Fibroblast of the aortic adventitia (primary cell): ENCODE results near the gene SSNA1. TPM values are rescaled to one million over a fixed set of nuclear protein-coding genes. Genes with fewer than 3 reads are reported as not detected.

Experiments used
- DNase-seq: peaks from one replicate; pipeline ENCODE4 v3.0.0-alpha.2; 2010; ENCODE audit warnings: low read depth
- H3K4me3 ChIP-seq: 2 replicates; pipeline ENCODE4 v1.5.1; 2011; ENCODE audit warnings: low read depth, mild to moderate bottlenecking, control low read depth, low read length, moderate library complexity
- total RNA-seq: library from RNA; depleted of rRNA; stranded (reverse); fragments of >200 nt; gene quantifications from 2 replicates; pipeline ENCODE4 v1.2.3, GENCODE V29; 2012; ENCODE audit warnings: low replicate concordance
- TF ChIP-seq, protein P1 (sequence below): IDR thresholded peaks from 2 replicates; pipeline ENCODE4 v1.5.1; 2011; ENCODE audit warnings: mild to moderate bottlenecking, low read length, control low read depth, inconsistent platforms; ENCODE audit not compliant: insufficient read depth

Gene SSNA1, protein sequence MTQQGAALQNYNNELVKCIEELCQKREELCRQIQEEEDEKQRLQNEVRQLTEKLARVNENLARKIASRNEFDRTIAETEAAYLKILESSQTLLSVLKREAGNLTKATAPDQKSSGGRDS
- total RNA-seq: 43.5 and 51.5 TPM in 2 replicates

DNA sequence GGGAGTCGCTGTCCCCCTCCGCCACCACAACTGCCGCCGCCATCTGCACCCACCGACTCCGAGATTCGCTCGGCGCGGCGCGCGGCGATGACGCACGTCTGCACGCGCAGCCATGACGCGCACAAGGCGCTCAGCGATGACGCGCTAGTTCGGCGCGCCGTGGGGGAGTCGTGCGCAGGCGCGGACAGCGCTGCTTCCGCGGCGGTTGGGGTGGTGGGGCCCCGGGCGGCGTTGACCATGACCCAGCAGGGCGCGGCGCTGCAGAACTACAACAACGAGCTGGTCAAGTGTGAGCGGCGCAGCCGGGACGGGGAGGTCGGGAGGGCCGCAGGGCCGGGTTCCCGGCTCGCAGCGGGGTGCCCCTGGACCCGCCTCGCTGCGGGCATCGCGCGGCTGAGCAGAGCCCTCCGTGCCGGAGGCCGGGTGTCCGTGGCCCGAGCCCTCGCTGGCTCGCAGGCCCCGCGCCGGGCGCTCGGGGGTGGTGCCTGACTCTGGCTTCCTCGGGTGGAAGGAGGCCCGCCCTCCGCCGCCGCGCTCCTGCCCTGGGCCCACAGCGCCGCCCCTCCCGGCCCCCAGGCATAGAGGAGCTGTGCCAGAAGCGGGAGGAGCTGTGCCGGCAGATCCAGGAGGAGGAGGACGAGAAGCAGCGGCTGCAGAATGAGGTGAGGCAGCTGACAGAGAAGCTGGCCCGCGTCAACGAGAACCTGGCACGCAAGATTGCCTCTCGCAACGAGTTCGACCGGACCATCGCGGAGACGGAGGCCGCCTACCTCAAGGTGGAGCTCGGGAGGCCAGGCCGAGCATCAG lies at the start of gene SSNA1, which contains the start of gene ANAPC2:
SSNA1 (plus strand) TSS at position 187 of the 807 bp plus-strand sequence; CDS start at position 238, 51 bp downstream.
ANAPC2 (minus strand) TSS at position 71 of the 807 bp plus-strand sequence; CDS start at position 43, 28 bp downstream.
- TF ChIP-seq, protein P1, sequence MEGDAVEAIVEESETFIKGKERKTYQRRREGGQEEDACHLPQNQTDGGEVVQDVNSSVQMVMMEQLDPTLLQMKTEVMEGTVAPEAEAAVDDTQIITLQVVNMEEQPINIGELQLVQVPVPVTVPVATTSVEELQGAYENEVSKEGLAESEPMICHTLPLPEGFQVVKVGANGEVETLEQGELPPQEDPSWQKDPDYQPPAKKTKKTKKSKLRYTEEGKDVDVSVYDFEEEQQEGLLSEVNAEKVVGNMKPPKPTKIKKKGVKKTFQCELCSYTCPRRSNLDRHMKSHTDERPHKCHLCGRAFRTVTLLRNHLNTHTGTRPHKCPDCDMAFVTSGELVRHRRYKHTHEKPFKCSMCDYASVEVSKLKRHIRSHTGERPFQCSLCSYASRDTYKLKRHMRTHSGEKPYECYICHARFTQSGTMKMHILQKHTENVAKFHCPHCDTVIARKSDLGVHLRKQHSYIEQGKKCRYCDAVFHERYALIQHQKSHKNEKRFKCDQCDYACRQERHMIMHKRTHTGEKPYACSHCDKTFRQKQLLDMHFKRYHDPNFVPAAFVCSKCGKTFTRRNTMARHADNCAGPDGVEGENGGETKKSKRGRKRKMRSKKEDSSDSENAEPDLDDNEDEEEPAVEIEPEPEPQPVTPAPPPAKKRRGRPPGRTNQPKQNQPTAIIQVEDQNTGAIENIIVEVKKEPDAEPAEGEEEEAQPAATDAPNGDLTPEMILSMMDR: peak; percentile 56
- H3K4me3 ChIP-seq: peak within 1 kb of the TSS; percentile 96
- peak; percentile 93 for DNase-seq

DNA sequence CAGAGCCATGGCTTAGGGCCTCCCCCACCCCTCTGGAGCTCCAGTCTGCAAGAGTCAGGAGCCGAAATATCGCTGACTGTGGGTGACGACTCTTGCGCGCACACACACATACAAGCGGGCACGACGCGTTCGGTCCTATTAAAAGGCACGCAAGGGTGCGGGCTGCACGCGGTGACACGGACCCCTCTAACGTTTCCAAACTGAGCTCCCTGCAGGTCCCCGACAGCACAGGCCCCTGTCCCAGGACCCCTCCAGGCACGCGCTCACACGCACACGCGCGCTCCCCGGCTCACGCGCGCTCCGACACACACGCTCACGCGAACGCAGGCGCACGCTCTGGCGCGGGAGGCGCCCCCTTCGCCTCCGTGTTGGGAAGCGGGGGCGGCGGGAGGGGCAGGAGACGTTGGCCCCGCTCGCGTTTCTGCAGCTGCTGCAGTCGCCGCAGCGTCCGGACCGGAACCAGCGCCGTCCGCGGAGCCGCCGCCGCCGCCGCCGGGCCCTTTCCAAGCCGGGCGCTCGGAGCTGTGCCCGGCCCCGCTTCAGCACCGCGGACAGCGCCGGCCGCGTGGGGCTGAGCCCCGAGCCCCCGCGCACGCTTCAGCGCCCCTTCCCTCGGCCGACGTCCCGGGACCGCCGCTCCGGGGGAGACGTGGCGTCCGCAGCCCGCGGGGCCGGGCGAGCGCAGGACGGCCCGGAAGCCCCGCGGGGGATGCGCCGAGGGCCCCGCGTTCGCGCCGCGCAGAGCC lies 49.6 kb upstream of the SSNA1 start, which contains the start of gene GRIN1:
GRIN1 (plus strand) TSS at position 433 of the 746 bp plus-strand sequence. CDS start 333 bp downstream, outside the sequence.
- no peak within 1 kb of the TSS for H3K4me3 ChIP-seq
- DNase-seq: peak; percentile 15
- TF ChIP-seq, protein P1: no peak

DNA sequence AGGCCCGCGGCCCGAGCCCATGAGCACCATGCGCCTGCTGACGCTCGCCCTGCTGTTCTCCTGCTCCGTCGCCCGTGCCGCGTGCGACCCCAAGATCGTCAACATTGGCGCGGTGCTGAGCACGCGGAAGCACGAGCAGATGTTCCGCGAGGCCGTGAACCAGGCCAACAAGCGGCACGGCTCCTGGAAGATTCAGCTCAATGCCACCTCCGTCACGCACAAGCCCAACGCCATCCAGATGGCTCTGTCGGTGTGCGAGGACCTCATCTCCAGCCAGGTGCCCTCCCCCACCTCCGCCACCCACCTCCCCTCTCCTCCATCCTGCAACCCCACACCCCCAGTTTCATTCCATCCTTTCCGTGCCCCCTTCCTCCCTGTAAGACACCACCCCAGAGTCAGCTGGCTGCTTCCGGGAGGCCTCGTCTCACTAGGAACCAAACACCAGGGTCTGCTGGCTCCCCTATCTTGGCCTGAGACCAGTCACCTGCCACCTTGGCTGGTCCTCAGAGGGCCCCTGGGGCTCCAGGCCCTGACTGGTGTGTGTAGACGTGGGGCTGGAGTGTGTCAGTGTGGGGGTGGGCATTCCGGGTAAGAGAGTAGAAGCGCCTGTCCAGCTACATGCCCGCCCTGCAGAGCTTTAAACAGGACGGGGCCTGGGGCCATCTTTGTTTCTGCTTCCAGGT lies 48.9 kb upstream of the SSNA1 start:
- TF ChIP-seq, protein P1: no peak
- no peak for DNase-seq
- no peak overlapping the region for H3K4me3 ChIP-seq

DNA sequence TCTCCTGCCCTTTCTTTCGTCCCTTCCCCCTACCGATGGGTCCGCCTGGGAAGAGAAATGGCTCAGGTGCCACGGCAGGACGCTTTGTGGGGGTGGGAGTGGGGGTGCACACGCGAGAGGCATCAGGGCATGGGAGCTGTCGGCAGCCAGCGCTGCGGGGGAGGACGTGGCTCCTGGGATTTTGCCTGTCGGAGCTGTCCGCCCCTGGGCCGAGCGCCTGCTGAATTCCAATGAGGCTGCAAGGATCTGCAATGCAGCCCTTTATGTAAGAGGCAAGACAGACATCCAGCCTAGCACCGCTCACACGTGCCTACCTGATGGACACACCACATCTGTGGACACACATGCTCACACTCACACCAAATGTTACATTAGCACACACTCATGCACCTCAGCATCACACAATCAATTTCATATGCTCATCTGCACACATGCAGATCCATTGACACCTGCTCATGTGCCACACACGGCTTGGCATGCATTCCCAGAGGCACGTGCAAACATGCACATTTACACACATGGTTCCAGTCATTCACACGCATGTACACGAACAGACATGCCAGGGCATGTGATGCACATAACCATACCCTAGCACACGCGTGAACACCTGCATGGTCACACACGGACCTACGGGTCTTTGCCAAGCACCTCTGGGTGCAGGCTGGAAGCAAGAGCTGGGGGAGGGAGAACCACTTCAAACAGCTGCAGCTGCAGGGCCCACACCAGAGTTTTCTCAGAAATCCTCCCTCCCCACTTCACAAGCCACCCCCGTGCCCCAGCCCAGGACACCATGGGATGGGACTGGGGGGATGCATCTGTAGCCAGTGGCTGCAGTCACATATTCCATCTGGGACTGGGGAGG lies 48.1 kb upstream of the SSNA1 start:
- no peak overlapping the region for H3K4me3 ChIP-seq
- no peak for DNase-seq
- TF ChIP-seq, protein P1: no peak

DNA sequence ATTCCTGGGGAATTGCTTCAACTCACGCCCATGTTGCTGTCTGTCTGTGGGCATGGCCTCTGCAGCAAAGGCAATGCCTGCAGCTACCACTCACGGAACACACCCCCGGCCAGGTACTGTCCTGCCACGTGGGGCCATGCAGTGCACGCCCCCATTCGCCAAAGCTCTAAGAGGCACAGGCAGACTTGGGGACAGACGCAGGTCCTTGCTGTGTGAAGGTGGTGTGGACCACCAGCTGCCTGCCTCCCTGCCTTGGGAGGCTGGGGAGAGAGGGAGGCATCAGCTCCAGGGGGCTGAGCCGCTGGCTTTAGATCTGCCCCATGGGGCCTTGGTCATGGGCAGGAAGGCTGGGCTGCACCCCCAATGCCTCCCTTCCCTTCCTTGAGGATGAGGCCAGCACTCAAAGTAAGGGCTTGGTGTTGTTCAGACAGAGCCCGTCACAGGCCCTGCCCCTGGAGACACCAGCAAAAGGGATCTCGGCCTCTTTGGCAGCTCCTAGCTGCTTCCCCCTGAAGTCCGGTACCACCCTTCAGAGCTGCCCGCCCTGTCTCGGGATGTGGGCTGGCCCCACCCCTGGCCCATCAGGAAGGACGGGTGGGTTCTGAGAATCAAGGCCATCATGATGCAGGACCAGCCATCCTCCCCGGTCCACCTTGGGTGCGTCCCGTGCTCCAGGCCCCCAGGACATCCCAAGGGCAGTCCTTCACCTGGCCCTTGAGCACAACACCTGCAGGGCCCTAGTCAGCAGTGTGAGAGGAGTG lies 47.2 kb upstream of the SSNA1 start:
- DNase-seq: no peak
- no peak overlapping the region for H3K4me3 ChIP-seq
- TF ChIP-seq, protein P1: no peak
